ENCODE measurements around the gene PLEKHA3.

PLEKHA3 gene

DNA sequence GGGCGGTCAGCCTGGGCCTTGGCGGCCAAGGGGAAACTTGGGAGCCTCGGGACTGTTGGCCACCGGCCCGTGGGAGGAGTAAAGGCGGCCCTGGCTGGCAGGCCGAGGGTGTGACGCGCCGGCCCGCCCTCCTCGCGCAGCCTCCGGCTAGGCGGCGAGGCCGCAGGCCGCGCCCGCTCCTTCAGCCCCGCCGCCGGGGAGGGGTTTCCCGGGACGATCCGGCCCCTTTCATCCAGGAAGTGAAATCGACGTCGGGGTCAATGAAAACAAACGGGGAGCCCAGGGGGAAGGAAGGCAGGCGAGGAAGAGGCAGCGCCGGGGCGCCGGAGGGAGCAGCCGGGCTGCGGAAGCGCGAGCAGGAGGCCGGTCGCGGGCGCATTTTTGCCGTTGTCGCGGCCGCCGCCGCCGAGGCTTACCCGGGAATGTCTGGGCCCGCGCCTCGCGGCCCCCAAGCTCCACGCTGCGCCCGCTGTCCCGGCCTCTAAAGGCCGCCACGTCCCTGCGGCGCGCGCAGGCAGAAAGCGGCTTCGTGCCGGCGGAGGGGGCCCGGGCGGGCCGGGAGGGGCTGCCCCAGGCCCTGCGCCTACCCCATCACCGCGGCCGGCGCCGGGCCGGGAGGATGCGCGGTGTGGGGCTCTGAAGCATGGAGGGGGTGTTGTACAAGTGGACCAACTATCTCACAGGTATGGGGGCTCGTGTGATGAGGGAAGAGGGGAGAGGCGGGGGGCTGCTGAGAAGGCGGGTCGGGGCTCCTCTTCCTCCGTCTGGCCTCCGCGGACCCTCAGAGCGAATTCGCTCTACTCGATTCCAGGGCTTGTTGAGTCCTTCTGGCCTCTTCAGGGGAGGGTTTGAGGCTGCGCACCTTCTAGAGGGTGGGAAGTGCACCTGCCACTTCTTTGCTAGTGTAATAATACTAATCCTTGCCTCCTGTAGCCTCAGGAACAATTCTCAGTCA is at the start of gene PLEKHA3:
TSS of gene PLEKHA3 (plus strand) at position 231 of the 955 bp plus-strand sequence. CDS start at position 644, 413 bp downstream.
- TF ChIP-seq, protein P1, sequence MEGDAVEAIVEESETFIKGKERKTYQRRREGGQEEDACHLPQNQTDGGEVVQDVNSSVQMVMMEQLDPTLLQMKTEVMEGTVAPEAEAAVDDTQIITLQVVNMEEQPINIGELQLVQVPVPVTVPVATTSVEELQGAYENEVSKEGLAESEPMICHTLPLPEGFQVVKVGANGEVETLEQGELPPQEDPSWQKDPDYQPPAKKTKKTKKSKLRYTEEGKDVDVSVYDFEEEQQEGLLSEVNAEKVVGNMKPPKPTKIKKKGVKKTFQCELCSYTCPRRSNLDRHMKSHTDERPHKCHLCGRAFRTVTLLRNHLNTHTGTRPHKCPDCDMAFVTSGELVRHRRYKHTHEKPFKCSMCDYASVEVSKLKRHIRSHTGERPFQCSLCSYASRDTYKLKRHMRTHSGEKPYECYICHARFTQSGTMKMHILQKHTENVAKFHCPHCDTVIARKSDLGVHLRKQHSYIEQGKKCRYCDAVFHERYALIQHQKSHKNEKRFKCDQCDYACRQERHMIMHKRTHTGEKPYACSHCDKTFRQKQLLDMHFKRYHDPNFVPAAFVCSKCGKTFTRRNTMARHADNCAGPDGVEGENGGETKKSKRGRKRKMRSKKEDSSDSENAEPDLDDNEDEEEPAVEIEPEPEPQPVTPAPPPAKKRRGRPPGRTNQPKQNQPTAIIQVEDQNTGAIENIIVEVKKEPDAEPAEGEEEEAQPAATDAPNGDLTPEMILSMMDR (IDR thresholded peaks at IDR 0.05; ENCODE audit: insufficient read depth, low read depth, low read length, missing control alignments) = no peak
- peak; percentile 89 for DNase-seq (ENCODE audit: low read depth)
- peak within 1 kb of the TSS; percentile 88 for H3K4me3 ChIP-seq (ENCODE audit: low read depth, low read length)

DNA sequence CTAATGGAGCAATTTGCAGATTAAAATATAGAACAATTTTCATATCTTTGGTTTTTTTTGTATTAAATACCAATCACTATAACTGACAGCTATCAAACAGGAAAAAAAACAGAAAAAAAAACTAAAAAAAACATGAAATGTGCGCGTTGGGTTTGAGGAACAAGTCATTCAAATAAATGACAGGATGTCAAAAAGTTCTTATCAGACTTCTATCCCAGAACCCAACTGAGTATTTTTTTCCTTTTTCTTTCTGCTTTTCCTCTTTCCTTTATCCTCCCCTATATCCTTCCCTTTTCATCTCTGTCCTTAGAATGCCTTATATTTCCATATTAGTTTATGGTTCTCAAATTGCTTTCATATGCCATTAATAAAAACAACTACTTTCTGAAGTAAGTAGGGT is 43.6 kb upstream of the PLEKHA3 start:
- no peak overlapping the region for H3K4me3 ChIP-seq (ENCODE audit: low read depth, low read length)
- DNase-seq (ENCODE audit: low read depth) = no peak
- TF ChIP-seq, protein P1 (IDR thresholded peaks at IDR 0.05; ENCODE audit: insufficient read depth, low read depth, low read length, missing control alignments) = no peak

DNA sequence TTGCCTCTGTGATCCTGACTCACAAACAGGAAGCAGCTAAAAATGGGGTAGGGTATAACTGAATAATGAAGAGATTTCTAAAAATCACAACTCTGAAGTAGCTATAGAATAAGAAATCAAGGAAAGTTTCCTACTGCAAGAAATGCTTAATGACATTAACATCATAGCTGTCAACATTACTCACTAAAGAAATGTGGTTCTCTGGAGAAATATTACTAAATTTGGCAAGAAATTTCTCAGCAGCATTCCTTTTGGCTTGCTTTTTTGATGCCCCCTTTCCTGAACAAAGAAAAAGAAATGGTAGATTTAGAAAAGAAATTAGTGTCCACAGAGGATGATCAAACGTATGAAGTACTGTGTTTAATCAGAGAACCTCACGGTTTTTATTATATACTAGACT is 38.8 kb upstream of the PLEKHA3 start:
- no peak for DNase-seq (ENCODE audit: low read depth)
- H3K4me3 ChIP-seq (ENCODE audit: low read depth, low read length) = no peak overlapping the region
- TF ChIP-seq, protein P1 (IDR thresholded peaks at IDR 0.05; ENCODE audit: insufficient read depth, low read depth, low read length, missing control alignments) = no peak

DNA sequence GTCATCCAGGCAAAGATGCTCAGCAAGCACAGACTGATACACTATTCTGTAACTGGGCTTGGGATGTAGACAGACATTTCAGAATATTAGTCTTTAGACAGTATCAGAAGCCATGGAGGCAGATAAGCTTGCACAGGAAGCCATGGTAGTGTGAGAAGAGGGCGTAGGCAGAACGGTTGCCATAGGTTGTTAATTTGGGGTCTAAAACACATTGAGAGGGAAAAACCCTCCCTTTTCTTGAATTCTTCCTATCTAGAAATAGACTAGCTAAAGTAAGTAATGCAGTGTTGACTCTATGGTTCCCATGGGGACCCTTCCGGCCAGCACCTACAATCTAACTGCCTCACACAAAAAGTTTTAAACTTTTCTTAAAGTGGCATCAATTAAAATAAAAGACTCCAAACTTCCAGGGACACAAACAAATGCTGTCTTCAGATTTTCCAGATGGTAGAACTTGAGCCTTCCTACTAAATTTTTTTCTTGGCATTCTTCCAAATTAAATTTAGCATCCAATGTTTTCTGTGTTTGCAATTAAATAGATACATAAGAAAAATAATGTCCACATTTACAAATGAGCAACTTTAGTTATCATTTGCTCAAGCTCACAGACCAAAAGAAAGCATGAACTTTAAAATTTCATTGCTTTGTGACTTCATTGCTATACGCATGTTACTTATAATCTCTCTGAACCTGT is 31.1 kb upstream of the PLEKHA3 start:
- TF ChIP-seq, protein P1 (IDR thresholded peaks at IDR 0.05; ENCODE audit: insufficient read depth, low read depth, low read length, missing control alignments) = no peak
- DNase-seq (ENCODE audit: low read depth) = peak; percentile 54
- H3K4me3 ChIP-seq (ENCODE audit: low read depth, low read length) = peak overlapping the region; percentile 72

DNA sequence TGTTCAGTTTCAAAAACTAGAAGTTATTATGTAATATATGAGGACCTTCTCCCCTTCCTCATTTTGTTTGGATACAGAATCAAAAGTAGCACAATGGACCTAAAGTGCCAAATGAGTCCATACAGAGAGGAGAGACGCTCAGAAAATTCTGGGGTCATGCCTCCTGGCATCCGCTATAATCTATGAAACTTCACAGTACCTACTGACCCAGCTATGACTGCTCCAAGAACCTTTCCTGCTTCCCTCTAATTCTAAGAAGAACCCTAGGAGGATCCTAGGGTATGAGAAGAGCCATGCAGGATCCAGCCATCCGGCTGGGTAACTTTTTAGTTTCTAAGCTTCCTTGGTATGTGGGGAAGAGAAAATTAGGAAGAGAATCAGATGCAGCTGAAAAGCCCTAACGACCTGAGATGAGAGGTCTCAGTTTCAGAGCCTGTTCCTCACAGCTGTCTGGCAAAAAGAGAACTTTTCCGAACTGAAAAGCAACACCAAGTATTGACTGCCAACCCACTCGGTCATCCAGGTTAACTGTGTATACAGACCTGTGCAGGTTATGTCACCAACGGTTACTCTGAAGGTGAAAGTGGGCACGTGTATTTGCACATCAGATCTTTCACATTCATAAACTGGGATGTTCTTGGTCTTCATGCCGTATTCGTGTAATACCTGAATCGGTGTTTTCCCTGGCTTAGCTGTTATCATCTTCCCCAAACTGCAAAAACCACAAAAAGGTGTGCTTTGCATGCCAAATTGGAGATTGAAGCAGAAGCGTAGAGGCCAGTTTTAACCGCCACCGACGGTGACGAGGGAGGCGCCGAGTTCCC is 30.3 kb upstream of the PLEKHA3 start:
- H3K4me3 ChIP-seq (ENCODE audit: low read depth, low read length) = peak overlapping the region; percentile 72
- TF ChIP-seq, protein P1 (IDR thresholded peaks at IDR 0.05; ENCODE audit: insufficient read depth, low read depth, low read length, missing control alignments) = no peak
- DNase-seq (ENCODE audit: low read depth) = peak; percentile 17

DNA sequence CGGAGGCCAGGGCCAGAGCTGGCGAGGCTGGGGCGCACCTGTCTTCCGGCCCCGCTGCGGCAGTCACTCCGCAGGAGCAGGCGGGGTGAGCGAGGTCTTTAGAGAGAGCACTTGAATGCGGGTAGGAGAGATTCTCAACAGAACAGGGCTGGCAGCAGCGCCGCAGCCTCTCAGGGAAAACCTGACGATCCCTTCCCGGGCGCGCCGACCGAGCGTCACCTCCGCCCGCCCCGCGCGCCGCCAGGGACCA is 29.8 kb upstream of the PLEKHA3 start:
- H3K4me3 ChIP-seq (ENCODE audit: low read depth, low read length) = peak overlapping the region; percentile 72
- DNase-seq (ENCODE audit: low read depth) = peak; percentile 85
- TF ChIP-seq, protein P1 (IDR thresholded peaks at IDR 0.05; ENCODE audit: insufficient read depth, low read depth, low read length, missing control alignments) = no peak

Data from GM12865 (cell line).